Activated CD4-positive, alpha-beta memory T cell treated with anti-CD3 and anti-CD28 coated beads for 36 hours (primary cell): ENCODE data around the gene MANSC1. TPM values are rescaled to one million over a fixed set of nuclear protein-coding genes. Genes with fewer than 3 reads are reported as not detected.

Source experiments
- CTCF ChIA-PET: fragments of 350-600 bp; sonication (Branson Sonifier 250); formaldehyde crosslinking; loops from one replicate; lab custom pipeline; 2021; ENCODE audit warnings: antibody characterized with exemption, inconsistent platforms; lab: Charles Lee
- POLR2A ChIA-PET: fragments of 350-600 bp; sonication (Branson Sonifier 250); formaldehyde crosslinking; loops from one replicate; lab custom pipeline; 2021; ENCODE audit warnings: antibody characterized with exemption; lab: Charles Lee
- DNase-seq: peaks from one replicate; pipeline ENCODE4 v3.0.0-alpha.2; 2020
- H3K27ac Mint-ChIP-seq: one replicate; pipeline ENCODE4 v1.8.0; 2021; ENCODE audit warnings: mixed read lengths
- H3K27me3 Mint-ChIP-seq: one replicate; pipeline ENCODE4 v1.8.0; 2021; ENCODE audit warnings: mixed read lengths
- H3K36me3 Mint-ChIP-seq: one replicate; pipeline ENCODE4 v1.8.0; 2021; ENCODE audit warnings: mixed read lengths
- H3K4me1 Mint-ChIP-seq: one replicate; pipeline ENCODE4 v1.8.0; 2021; ENCODE audit warnings: low read depth, mixed read lengths
- H3K4me3 Mint-ChIP-seq: one replicate; pipeline ENCODE4 v1.8.0; 2021; ENCODE audit warnings: mild to moderate bottlenecking, mixed read lengths
- H3K9me3 Mint-ChIP-seq: one replicate; pipeline ENCODE4 v1.8.0; 2021; ENCODE audit warnings: mixed read lengths
- intact Hi-C: fragments of 100-400 bp; cut with micrococcal nuclease; formaldehyde crosslinking; loops from one replicate; pipeline ENCODE4 v1.15.1; 2023
- total RNA-seq, 2 experiments: library from RNA; stranded (reverse); gene quantifications; one replicate each; pipeline ENCODE4 v1.2.3, GENCODE V29; 2021

The MANSC1 gene
- total RNA-seq, 2 experiments from 2014 or later, result 1.9 to 2.2 TPM

DNA sequence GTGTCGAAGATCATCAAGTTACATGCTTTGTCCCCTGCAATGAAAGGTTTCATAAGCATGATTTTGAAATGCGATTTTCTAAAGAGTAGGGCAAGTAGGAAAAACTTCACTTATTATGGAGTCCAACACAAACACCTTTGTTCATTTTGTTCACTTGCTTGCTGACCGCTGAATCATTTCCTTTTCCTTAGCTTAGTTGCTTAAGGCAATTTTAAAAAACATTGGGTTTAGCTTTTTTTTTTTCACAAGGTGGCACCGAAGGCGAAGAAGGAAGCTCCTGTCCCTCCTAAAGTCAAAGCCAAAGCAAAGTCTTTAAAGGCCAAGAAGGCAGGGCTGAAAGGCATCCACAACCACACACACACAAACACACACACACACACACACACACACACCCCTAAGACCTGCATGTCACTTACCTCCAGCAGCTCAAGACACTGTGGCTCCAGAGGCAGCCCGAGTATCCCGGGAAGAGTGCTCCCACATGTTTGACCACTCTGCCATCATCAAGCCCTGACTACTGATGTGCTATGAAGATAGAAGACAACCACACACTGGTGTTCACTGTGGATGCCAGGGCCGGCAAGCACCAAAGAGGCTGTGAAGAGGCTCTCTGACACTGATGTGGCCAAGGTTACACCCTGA lies 11.4 kb downstream of the MANSC1 start:
- H3K4me3 Mint-ChIP-seq, result no peak overlapping the region
- intact Hi-C loops, result loop anchor here (10.0 kb wide), 1 partner anchor 784 kb away; no protein-coding TSS in a partner anchor

GRCh38 chr12:12336511-12336910 lies 13.5 kb downstream of the MANSC1 start:
- H3K4me1 Mint-ChIP-seq, result peaks cover 20% of the 10 kb centered on the region
- no peak overlapping the region for H3K27ac Mint-ChIP-seq
- intact Hi-C loops, result loop anchor here (10.0 kb wide), 1 partner anchor 782 kb away; no protein-coding TSS in a partner anchor
- H3K36me3 Mint-ChIP-seq, result no peaks in the 10 kb centered on the region
- no peak for DNase-seq
- no peak overlapping the region for H3K4me3 Mint-ChIP-seq
- no peaks in the 10 kb centered on the region for H3K27me3 Mint-ChIP-seq
- no peaks in the 10 kb centered on the region for H3K9me3 Mint-ChIP-seq
- CTCF ChIA-PET, result interaction anchor here (1.1 to 1.9 kb wide), 5 partner anchors 9 to 303 kb away, joined by 3 to 7 read pairs (median 4); no protein-coding TSS in a partner anchor
- POLR2A ChIA-PET, result no interaction called here

More for the DNA sequence above, 11.4 kb downstream of the MANSC1 start:
- no peaks in the 10 kb centered on the region for H3K36me3 Mint-ChIP-seq
- DNase-seq, result no peak
- no peak overlapping the region for H3K27ac Mint-ChIP-seq
- CTCF ChIA-PET, result interaction anchor here (2.6 kb wide), 1 partner anchor 11 kb away, joined by 7 read pairs; no protein-coding TSS in a partner anchor
- no peaks in the 10 kb centered on the region for H3K9me3 Mint-ChIP-seq
- H3K27me3 Mint-ChIP-seq, result no peaks in the 10 kb centered on the region
- peaks cover 17% of the 10 kb centered on the region for H3K4me1 Mint-ChIP-seq
- POLR2A ChIA-PET, result interaction anchor here (0.5 kb wide), 1 partner anchor 190 kb away, joined by 3 read pairs; no protein-coding TSS in a partner anchor

- intact Hi-C loops, result loop anchor here (10.0 kb wide), 1 partner anchor 781 kb away; no protein-coding TSS in a partner anchor
- CTCF ChIA-PET, result interaction anchor here (1.0 to 1.9 kb wide), 5 partner anchors 8 to 319 kb away, joined by 3 to 7 read pairs (median 4); no protein-coding TSS in a partner anchor
- no peaks in the 10 kb centered on the region for H3K36me3 Mint-ChIP-seq
- H3K27me3 Mint-ChIP-seq, result no peaks in the 10 kb centered on the region
- POLR2A ChIA-PET, result no interaction called here
- peaks cover 25% of the 10 kb centered on the region for H3K4me1 Mint-ChIP-seq
- no peak overlapping the region for H3K4me3 Mint-ChIP-seq
- peak; percentile 18 for DNase-seq
- no peak overlapping the region for H3K27ac Mint-ChIP-seq
- H3K9me3 Mint-ChIP-seq, result no peaks in the 10 kb centered on the region
Measured at GRCh38 chr12:12336049-12336411, 14.0 kb downstream of the MANSC1 start.

- CTCF ChIA-PET, result interaction anchor here (0.6 to 2.6 kb wide), 16 partner anchors 8 to 712 kb away, joined by 3 to 20 read pairs (median 4); partner anchors contain the start of genes BORCS5, LRP6 and MANSC1
- Mint-ChIP-seq H3K4me1 (peaks cover 25% of the 10 kb centered on the region), H3K36me3 (no peaks in the 10 kb centered on the region), H3K9me3 (no peaks in the 10 kb centered on the region), H3K4me3 (no peak overlapping the region), H3K27ac (no peak overlapping the region), H3K27me3 (no peaks in the 10 kb centered on the region)
- peak; percentile 77 for DNase-seq
- intact Hi-C loops, result loop anchor here (2.0 to 10.0 kb wide), 5 partner anchors 68 to 780 kb away; partner anchors contain the start of genes BCL2L14 and LRP6
- POLR2A ChIA-PET, result no interaction called here
Measured at GRCh38 chr12:12334367-12335040, 15.5 kb downstream of the MANSC1 start.

- Mint-ChIP-seq H3K36me3 (no peaks in the 10 kb centered on the region), H3K9me3 (no peaks in the 10 kb centered on the region), H3K4me3 (no peak overlapping the region), H3K27me3 (no peaks in the 10 kb centered on the region), H3K4me1 (peaks cover 25% of the 10 kb centered on the region), H3K27ac (no peak overlapping the region)
- CTCF ChIA-PET, result interaction anchor here (0.7 to 2.6 kb wide), 18 partner anchors 9 to 711 kb away, joined by 3 to 20 read pairs (median 4); partner anchors contain the start of genes BCL2L14, BORCS5, LRP6 and MANSC1
- intact Hi-C loops, result loop anchor here (2.0 to 10.0 kb wide), 5 partner anchors 67 to 779 kb away; partner anchors contain the start of genes BCL2L14 and LRP6
- no peak for DNase-seq
- POLR2A ChIA-PET, result interaction anchor here (1.2 kb wide), 1 partner anchor 23 kb away, joined by 4 read pairs; the partner anchor contains the start of gene BORCS5
Measured at GRCh38 chr12:12333407-12334366, 16.4 kb downstream of the MANSC1 start.

DNA sequence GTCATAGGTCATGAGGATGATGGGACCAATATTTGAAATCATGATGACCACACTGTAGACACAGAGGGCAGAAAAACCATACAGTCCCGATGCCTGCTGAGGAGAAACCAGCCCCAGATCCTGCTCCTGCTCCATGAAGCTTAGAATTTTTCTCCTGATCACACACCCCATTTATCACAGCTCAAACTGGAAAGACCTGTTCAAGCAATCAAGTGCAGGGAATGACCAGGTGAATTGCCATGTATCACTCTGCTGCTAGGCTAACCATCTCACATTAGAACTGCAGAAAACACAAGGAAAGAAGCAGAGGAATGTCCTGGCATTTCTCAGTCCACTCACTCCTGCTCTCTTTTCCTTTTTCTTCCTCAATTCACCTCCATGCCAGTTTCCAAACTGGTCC lies 18.1 kb downstream of the MANSC1 start:
- H3K9me3 Mint-ChIP-seq, result no peaks in the 10 kb centered on the region
- no peaks in the 10 kb centered on the region for H3K27me3 Mint-ChIP-seq
- ChIA-PET CTCF (interaction anchor here (1.2 to 2.2 kb wide), 3 partner anchors 250 to 715 kb away, joined by 3 to 13 read pairs (median 3); no protein-coding TSS in a partner anchor), POLR2A (no interaction called here)
- peaks cover 29% of the 10 kb centered on the region for H3K4me1 Mint-ChIP-seq
- DNase-seq, result no peak
- no peak overlapping the region for H3K4me3 Mint-ChIP-seq
- intact Hi-C loops, result loop anchor here (5.0 to 10.0 kb wide), 2 partner anchors 260 to 777 kb away; partner anchors contain the start of gene BCL2L14
- H3K36me3 Mint-ChIP-seq, result no peaks in the 10 kb centered on the region
- H3K27ac Mint-ChIP-seq, result no peak overlapping the region

- intact Hi-C loops, result loop anchor here (5.0 to 10.0 kb wide), 2 partner anchors 259 to 777 kb away; partner anchors contain the start of gene BCL2L14
- ChIA-PET POLR2A (no interaction called here), CTCF (no interaction called here)
- Mint-ChIP-seq H3K4me3 (no peak overlapping the region), H3K27ac (no peak overlapping the region), H3K9me3 (no peaks in the 10 kb centered on the region), H3K27me3 (no peaks in the 10 kb centered on the region), H3K36me3 (no peaks in the 10 kb centered on the region), H3K4me1 (peaks cover 29% of the 10 kb centered on the region)
- DNase-seq, result no peak
Measured at GRCh38 chr12:12331244-12331771, 18.7 kb downstream of the MANSC1 start.

DNA sequence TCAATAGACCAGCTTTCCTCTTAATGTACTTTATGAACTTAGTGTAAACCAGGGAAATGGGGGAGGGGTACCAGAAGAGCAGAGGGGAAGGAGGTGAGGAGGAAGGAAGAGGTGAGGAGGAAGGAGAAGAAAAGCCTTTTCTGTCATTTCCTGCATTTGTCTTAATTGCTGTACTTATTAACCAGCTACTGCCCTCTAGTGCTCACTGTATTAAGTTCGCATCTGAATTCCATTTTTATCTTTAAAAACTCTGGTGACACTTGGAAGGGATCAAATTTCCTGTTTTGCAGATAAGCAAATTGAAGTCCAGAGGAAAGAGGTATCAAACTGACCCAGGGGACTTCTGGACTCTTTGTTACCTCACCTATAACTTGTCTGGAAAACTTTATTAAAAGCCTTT lies 22.2 kb downstream of the MANSC1 start:
- intact Hi-C loops, result loop anchor here (2.0 kb wide), 2 partner anchors 291 to 747 kb away; no protein-coding TSS in a partner anchor
- CTCF ChIA-PET, result interaction anchor here (0.6 to 3.1 kb wide), 34 partner anchors 8 to 839 kb away, joined by 3 to 20 read pairs (median 4); partner anchors contain the start of genes BORCS5, LRP6 and MANSC1
- Mint-ChIP-seq H3K4me3 (no peak overlapping the region), H3K27me3 (no peaks in the 10 kb centered on the region), H3K36me3 (no peaks in the 10 kb centered on the region), H3K27ac (no peak overlapping the region), H3K9me3 (no peaks in the 10 kb centered on the region), H3K4me1 (peaks cover 15% of the 10 kb centered on the region)
- POLR2A ChIA-PET, result interaction anchor here (1.0 kb wide), 1 partner anchor 17 kb away, joined by 4 read pairs; no protein-coding TSS in a partner anchor
- no peak for DNase-seq

- peaks cover 10% of the 10 kb centered on the region for H3K4me1 Mint-ChIP-seq
- no peaks in the 10 kb centered on the region for H3K27me3 Mint-ChIP-seq
- H3K27ac Mint-ChIP-seq, result no peak overlapping the region
- H3K36me3 Mint-ChIP-seq, result no peaks in the 10 kb centered on the region
- H3K4me3 Mint-ChIP-seq, result no peak overlapping the region
- H3K9me3 Mint-ChIP-seq, result no peaks in the 10 kb centered on the region
- no peak for DNase-seq
- intact Hi-C loops, result loop anchor here (2.0 kb wide), 2 partner anchors 289 to 745 kb away; no protein-coding TSS in a partner anchor
- ChIA-PET CTCF (interaction anchor here (0.5 to 3.1 kb wide), 10 partner anchors 9 to 770 kb away, joined by 3 to 20 read pairs (median 4); partner anchors contain the start of genes BORCS5 and MANSC1), POLR2A (interaction anchor here (0.5 kb wide), 1 partner anchor 136 kb away, joined by 3 read pairs; no protein-coding TSS in a partner anchor)
Measured at GRCh38 chr12:12326262-12326661, 23.8 kb downstream of the MANSC1 start.

- Mint-ChIP-seq H3K27me3 (no peaks in the 10 kb centered on the region), H3K4me1 (peaks cover 7% of the 10 kb centered on the region), H3K27ac (no peak overlapping the region), H3K4me3 (no peak overlapping the region), H3K36me3 (no peaks in the 10 kb centered on the region), H3K9me3 (no peaks in the 10 kb centered on the region)
- POLR2A ChIA-PET, result no interaction called here
- intact Hi-C loops, result no loop called here
- DNase-seq, result no peak
- CTCF ChIA-PET, result interaction anchor here (0.6 kb wide), 1 partner anchor 34 kb away, joined by 4 read pairs; no protein-coding TSS in a partner anchor
Measured at GRCh38 chr12:12323591-12323990, 26.5 kb downstream of the MANSC1 start.
